HUES48 (cell line): ENCODE data around the gene LCN6.
"Not testable (repeated sequence)": the region's sequence is repeated elsewhere in the genome, so short reads cannot be mapped to it uniquely, and the experiment has no call there.

Experiments used
- H3K27ac ChIP-seq: one replicate; pipeline ENCODE4 v1.7.0; 2013; ENCODE audit warnings: low read depth, low read length, inconsistent platforms
- H3K27me3 ChIP-seq: 2 replicates; pipeline ENCODE4 v1.6.1; 2013; ENCODE audit warnings: mild to moderate bottlenecking, low read length; ENCODE audit not compliant: control insufficient read depth, insufficient read depth
- H3K36me3 ChIP-seq: 2 replicates; pipeline ENCODE4 v1.6.1; 2013; ENCODE audit warnings: low read length; ENCODE audit not compliant: control insufficient read depth, insufficient read depth
- H3K4me1 ChIP-seq: 2 replicates; pipeline ENCODE4 v1.6.1; 2013; ENCODE audit warnings: mild to moderate bottlenecking, low read length; ENCODE audit not compliant: control insufficient read depth, insufficient read depth
- H3K4me3 ChIP-seq: 2 replicates; pipeline ENCODE4 v1.5.1; 2013; ENCODE audit warnings: mild to moderate bottlenecking, low read depth, low read length
- H3K9ac ChIP-seq: 2 replicates; pipeline ENCODE4 v1.6.1; 2013; ENCODE audit warnings: mild to moderate bottlenecking, low read depth, low read length, moderate library complexity
- H3K9me3 ChIP-seq: 2 replicates; pipeline ENCODE4 v1.6.1; 2013; ENCODE audit warnings: low read length; ENCODE audit not compliant: control insufficient read depth, insufficient read depth

LCN6 gene

DNA sequence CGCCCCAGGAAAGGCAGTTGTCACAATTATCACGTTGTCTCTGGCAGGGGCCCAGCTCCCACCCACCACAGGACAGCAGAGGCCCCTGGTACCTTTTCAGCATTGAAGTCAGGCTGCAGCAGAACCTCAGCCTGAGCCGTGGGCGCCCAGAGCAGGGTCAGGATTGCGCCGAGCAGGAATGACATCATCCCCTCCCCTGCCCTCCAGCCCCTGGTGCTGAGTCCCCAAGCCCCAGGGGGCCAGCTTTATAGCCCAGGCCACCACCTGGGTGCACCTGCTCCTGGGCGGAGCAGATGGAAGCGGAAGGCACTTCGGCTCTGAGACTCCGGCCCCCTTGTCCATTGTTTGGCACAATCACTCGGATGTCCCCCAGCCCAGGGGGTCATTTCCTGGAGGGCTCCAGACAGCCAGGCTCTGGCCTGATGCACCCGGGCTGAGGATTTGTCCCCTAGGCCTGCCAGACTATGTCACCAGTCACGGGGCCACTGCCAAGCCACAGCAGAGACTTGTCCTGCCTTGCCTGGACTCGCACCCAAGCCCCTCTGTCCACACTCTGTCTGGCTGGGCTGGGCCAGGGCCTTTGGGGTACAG lies 16.1 kb upstream of the LCN6 start, which contains the start of gene LCN15:
Gene LCN15 (minus strand): TSS at position 218 of the 591 bp plus-strand sequence. CDS start 30 bp downstream, at position 188.
- Histone ChIP-seq H3K27ac (no peak within 1 kb of the TSS), H3K4me1 (no peaks in the 10 kb centered on the region; the same call in 1 of the 2 replicates), H3K9ac (no peak within 1 kb of the TSS), H3K4me3 (peak within 1 kb of the TSS; percentile 37; the same call in 1 of the 2 replicates), H3K9me3 (no peaks in the 10 kb centered on the region), H3K27me3 (no peaks in the 10 kb centered on the region), H3K36me3 (no peaks in the 10 kb centered on the region)

DNA sequence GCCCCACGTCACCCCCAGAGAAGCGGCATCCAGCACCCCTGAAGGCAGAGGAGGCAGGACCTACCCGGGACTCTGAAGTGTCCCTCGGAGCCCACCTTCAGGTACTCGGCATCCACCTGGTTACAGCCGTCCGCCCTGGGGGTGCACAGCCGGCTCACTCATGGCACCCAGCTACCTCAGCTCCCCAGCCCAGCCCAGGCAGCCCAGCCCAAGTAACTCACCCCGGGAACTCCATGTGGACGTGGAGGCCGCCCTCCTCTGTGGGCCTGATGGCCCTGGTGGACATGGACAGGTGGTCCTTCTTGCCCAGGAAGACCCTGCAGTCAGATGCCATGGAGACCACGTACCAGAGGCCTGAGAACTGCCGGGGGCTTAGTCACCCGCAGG lies 15.3 kb upstream of the LCN6 start:
- no peak overlapping the region for H3K9ac ChIP-seq
- no peaks in the 10 kb centered on the region; the same call in 1 of the 2 replicates for H3K4me1 ChIP-seq
- H3K36me3 ChIP-seq, result no peaks in the 10 kb centered on the region
- H3K9me3 ChIP-seq, result no peaks in the 10 kb centered on the region
- no peak overlapping the region for H3K27ac ChIP-seq
- H3K4me3 ChIP-seq, result peak overlapping the region; percentile 37; the same call in 1 of the 2 replicates
- no peaks in the 10 kb centered on the region for H3K27me3 ChIP-seq

DNA sequence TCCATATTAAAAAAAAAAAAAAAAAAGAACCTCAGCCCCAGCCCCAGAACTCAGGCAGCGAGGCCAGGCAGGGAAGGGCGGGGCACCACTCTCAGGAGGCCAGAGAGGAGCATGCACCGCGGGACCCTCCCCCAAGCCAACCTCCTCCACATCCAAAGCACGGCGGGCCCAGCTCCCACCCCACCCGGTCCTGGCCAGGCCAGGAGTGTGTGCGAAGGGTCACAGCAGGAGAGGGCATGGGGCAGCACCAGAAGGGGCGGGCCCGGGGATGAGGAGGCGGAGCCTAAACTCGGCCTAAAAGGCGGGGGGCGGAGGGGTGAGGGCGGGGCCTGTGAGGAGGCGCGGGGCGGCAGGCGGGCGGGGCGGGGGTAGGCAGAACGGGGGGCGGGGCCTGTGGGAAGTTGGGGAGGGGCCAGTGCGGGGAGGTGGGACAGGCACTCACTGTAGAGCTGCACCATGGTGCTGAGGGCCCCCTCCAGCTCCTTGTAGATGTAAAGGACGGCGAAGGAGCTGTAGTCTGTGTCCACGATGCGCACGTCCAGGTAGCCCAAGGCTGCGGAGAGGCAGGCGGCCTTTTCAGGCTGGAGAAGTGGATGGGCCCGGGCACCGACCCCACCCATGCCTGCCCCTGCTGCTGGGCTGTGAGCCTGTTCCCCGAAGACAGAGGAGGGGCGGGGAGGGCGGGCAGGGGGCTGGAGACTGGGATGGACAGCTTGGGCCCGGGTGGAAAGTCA lies 14.8 kb upstream of the LCN6 start:
- Histone ChIP-seq H3K27ac (no peak overlapping the region), H3K27me3 (no peaks in the 10 kb centered on the region), H3K4me1 (no peaks in the 10 kb centered on the region; the same call in 1 of the 2 replicates), H3K9me3 (no peaks in the 10 kb centered on the region), H3K4me3 (peak overlapping the region; percentile 37), H3K36me3 (no peaks in the 10 kb centered on the region), H3K9ac (no peak overlapping the region)

DNA sequence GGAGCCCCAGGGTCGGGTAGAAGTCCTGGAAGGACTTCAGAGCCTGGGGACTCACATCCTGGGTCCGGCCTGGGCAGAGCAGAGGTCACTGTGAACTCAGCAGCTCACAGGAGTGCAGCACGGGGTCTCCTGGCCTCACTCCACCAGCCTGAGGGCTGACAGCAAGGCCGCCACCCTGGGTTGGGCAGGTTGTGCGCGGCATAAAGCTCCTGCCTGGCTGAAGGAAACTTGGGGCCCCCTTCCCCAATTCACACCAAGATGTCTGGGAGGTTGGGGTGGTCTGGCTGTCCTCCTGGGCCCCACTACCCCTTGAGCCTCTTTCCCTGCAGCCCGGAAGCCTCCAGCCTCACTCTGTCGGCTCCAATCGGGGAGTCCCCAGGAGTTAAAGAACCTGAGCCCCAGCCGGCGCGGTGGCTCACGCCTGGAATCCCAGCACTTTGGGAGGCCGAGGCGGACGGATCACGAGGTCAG lies 13.9 kb upstream of the LCN6 start:
- Histone ChIP-seq H3K4me1 (no peaks in the 10 kb centered on the region; the same call in 1 of the 2 replicates), H3K9ac (no peak overlapping the region), H3K9me3 (no peaks in the 10 kb centered on the region)

DNA sequence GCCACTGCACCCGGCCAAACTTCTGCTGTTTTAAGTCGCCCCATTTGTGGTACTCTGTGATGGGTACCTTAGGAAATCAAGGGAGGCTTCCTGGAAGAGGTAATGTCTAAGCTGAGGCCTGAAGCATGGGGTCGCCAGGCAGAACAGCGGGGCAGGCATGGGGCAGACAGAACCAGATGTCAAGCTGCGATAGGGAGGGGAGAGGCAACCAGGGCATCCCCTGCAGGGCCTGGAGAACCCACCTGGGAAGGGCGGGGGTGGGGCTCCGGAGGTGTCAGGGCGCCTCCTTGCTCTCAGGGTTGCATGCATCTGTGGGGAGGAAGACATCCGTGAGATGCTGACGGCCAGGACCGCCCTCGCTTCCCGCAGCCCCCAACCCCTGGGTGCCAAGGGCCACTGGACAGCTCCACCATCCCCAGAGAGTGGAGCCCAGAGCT lies 13.2 kb upstream of the LCN6 start:
- Histone ChIP-seq H3K9me3 (no peaks in the 10 kb centered on the region), H3K4me1 (no peaks in the 10 kb centered on the region; the same call in 1 of the 2 replicates), H3K36me3 (no peaks in the 10 kb centered on the region), H3K9ac (no peak overlapping the region), H3K27ac (no peak overlapping the region), H3K27me3 (no peaks in the 10 kb centered on the region), H3K4me3 (no peak overlapping the region)

More for the DNA sequence above, 13.9 kb upstream of the LCN6 start:
- Histone ChIP-seq H3K27me3 (no peaks in the 10 kb centered on the region), H3K36me3 (no peaks in the 10 kb centered on the region), H3K27ac (no peak overlapping the region), H3K4me3 (no peak overlapping the region)

DNA sequence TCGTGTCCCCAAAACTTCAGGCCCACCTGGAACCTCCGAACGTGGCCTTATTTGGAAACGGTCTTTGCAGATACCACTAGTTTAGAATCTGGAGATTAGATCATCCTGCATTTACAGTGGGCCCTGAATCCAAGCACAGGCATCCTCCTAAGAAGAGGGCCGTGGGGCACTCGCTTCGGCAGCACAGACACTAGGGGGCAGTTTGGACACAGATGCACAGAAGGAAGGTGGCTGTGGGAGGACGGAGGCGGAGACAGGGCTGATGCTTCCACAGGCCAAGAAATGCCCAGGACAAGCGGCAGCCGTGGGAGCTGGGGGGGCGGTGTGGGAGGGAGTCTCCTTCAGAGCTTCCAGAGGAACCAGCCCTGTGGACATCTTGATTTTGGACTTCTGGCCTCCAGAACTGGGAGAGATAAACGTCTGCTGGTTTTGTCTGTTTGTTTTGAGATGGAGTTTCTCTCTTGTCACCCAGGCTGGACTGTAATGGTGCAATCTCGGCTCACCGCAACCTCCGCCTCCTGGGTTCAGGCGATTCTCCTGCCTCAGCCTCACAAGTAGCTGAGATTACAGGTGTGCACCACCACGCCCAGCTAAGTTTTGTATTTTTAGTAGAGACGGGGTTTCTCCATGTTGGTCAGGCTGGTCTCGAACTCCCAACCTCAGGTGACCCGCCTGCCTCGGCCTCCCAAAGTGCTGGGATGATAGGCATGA lies 12.7 kb upstream of the LCN6 start:
- H3K27ac ChIP-seq, H3K27me3 ChIP-seq, H3K9me3 ChIP-seq, H3K9ac ChIP-seq, H3K36me3 ChIP-seq, H3K4me1 ChIP-seq, H3K4me3 ChIP-seq: not testable (repeated sequence)

DNA sequence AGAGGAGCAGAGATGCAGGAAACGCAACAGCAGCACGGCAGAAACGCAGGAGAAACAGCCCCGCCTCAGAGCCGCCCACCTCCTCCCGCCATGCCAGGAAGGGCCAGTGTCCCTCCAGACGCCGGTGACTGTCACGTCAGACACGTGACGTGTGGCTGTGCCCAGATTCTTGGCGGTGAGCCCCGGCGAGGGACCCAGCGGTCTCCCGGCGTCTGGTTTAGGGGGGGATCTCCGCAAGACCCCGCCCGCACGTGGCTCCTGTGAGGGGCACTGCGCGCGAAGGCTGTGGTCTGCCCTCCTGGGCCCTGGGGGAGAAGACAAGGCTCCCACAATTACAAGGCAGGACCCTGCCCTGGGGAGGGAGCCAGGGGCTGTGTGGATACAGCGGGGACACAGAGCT lies 12.1 kb upstream of the LCN6 start:
- Histone ChIP-seq H3K4me1 (no peaks in the 10 kb centered on the region; the same call in 1 of the 2 replicates), H3K9ac (no peak overlapping the region)

DNA sequence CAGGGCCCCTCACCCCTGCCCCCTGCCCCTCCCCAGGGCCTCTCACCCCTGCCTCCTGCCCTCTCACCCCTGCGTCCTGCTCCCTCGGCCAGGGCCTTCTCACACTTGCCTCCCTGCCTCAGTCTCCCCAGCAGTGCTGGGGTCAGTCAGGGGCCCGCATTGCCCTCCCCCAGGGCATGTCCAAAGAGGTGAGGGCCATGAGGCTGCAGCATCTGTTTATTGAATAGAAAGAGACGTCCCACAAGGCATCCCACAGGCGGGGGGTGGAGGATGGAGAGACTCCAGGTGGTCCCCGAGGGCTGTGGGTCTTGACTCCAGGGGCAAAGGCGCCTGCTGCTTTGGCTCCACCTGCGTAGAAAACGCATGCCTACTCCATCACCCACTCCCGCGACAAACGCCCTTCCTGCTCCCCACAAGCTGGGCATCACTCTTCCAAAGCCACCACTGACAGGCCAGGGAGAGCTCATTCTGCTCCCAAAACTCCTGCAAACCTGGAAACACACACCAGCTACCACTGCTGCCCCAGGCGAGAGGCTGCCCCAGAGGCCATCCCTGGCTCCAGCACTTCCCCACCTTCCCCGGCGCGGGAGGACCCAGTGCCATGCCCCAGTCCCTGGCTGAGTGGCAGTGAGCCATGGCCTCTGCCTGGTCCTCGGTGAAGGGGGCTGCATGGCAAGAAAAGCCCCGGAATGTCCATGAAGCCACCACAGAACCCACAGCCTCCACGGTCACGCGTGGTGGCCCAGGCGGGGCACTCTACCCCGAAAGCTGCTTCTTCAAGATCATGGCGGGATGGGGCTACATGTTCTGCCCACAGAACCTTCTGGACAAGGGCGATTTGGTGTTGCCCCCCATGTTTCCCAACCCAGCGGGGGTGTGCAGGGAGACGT lies 11.4 kb upstream of the LCN6 start:
- Histone ChIP-seq H3K4me1 (no peaks in the 10 kb centered on the region; the same call in 1 of the 2 replicates), H3K36me3 (no peaks in the 10 kb centered on the region), H3K9me3 (no peaks in the 10 kb centered on the region), H3K27ac (no peak overlapping the region), H3K27me3 (no peaks in the 10 kb centered on the region), H3K9ac (no peak overlapping the region), H3K4me3 (no peak overlapping the region)

More for the DNA sequence above, 12.1 kb upstream of the LCN6 start:
- Histone ChIP-seq H3K27ac (no peak overlapping the region), H3K36me3 (no peaks in the 10 kb centered on the region), H3K4me3 (no peak overlapping the region), H3K9me3 (no peaks in the 10 kb centered on the region), H3K27me3 (no peaks in the 10 kb centered on the region)

DNA sequence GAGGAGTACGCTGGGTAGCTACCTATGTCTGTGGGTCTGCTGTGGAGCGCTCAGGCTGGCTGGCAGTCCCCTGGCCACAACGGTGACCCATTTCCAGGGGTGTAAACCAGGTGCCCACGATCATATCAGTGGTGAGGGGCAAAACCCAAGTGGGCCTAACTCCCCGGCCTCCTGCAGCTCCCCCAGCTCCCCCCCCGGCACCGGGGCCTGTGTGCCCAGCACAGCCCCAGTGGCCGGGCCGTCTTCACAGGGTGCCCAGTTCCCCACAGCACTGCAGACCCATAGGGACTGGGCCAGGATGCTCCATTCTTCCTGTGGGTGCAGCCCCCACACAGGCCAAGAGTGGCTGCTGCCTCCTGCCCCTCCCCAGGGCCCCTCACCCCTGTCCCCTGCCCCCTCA lies 10.7 kb upstream of the LCN6 start:
- no peaks in the 10 kb centered on the region for H3K36me3 ChIP-seq
- no peak overlapping the region for H3K4me3 ChIP-seq
- no peak overlapping the region for H3K9ac ChIP-seq
- no peaks in the 10 kb centered on the region for H3K27me3 ChIP-seq
- no peak overlapping the region for H3K27ac ChIP-seq
- no peaks in the 10 kb centered on the region; the same call in 1 of the 2 replicates for H3K4me1 ChIP-seq
- no peaks in the 10 kb centered on the region for H3K9me3 ChIP-seq

DNA sequence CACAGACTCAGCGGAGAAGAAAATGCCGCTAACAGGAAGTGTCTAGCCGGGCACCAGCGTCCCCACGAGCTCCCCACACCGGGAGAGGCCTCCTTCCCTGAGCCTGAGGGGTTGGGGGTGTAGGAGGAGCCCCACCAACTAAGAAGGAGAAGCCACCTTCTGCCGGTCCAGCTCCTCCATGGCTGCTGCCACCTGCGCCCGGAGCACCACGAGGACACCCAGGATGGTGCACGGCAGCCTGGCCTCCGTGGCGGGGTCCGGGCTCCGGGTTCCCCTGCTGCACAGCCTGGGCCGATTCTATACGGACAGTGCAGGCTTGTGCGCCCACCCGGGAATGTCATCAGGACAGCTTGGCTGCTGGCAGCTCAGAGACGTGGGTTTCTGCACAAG lies 9.4 kb upstream of the LCN6 start:
- no peaks in the 10 kb centered on the region for H3K9me3 ChIP-seq
- H3K36me3 ChIP-seq, result no peaks in the 10 kb centered on the region
- H3K4me1 ChIP-seq, result no peaks in the 10 kb centered on the region
- no peak overlapping the region for H3K4me3 ChIP-seq
- no peak overlapping the region for H3K9ac ChIP-seq
- no peaks in the 10 kb centered on the region for H3K27me3 ChIP-seq
- no peak overlapping the region for H3K27ac ChIP-seq
